ENCODE results near the gene SYTL5.

Gene SYTL5

DNA sequence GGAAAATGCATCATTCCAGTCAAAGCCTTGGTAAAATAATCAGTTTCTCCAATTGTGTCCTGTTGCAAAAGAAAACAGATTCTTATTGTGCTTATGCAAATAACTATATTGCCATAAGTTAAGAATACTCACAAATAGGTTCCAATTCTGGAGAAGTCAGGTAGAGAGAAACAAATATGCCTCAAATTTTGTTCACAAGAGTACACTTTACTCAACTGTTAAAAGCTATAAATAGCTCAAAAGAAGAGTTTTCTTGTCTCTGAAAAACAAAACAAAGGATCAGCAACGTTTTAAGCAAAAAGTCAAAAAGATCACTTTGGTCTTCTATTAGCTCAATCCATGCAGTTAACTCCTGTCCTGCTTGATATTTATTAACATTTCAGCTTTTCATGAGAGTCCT, 21.9 kb downstream of the SYTL5 start:
- DNase-seq (ENCODE audit: low spot score), result no peak

DNA sequence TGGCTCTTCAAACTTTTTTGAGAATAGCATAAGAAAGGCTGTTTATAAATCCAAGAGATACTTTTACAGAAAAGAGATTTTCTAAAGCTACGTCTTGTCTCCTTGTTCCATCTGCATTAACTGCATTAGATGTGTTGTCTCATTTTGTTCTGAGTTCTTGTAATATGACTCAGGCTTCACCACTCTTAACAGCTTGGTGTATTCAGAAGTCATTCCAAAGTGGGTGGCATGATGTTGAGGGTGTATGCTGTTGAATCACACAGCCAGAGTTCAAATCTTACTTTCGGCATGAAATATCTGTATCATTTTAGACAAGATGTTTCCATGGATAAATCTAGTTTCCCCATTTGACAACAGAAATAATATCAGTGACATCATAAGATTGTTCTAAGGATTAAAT, 30.1 kb downstream of the SYTL5 start:
- DNase-seq (ENCODE audit: low spot score), result no peak

GRCh38 chrX:38038501-38038900, 32.1 kb downstream of the SYTL5 start:
- no peak for DNase-seq (ENCODE audit: low spot score)

GRCh38 chrX:38041237-38041636, 34.9 kb downstream of the SYTL5 start:
- DNase-seq (ENCODE audit: low spot score), result no peak

- DNase-seq (ENCODE audit: low spot score), result no peak
Observed at GRCh38 chrX:38044701-38045100, 38.3 kb downstream of the SYTL5 start.

GRCh38 chrX:38045538-38046096, 39.3 kb downstream of the SYTL5 start:
- no peak for DNase-seq (ENCODE audit: low spot score)

DNA sequence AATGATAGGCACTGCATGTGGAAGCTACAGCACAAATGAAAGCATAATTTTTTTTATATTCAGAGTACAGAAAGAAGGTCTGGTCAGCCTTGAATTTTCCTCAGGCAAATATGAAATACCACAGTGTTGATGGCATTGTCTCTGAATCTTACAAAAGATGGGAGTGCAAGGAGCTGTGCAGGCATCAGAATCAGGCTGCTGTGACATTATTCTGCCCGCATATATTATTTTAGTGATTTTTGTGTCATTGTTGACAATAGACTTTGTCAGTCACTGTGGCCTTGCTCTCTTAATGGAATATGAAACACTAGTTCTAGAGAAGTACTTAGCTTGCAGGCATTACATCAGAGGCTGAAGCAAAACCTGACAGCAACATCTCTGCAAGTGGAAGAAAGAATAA, 42.5 kb downstream of the SYTL5 start:
- no peak for DNase-seq (ENCODE audit: low spot score)

GRCh38 chrX:38050806-38051205, 44.5 kb downstream of the SYTL5 start:
- DNase-seq (ENCODE audit: low spot score), result no peak

DNA sequence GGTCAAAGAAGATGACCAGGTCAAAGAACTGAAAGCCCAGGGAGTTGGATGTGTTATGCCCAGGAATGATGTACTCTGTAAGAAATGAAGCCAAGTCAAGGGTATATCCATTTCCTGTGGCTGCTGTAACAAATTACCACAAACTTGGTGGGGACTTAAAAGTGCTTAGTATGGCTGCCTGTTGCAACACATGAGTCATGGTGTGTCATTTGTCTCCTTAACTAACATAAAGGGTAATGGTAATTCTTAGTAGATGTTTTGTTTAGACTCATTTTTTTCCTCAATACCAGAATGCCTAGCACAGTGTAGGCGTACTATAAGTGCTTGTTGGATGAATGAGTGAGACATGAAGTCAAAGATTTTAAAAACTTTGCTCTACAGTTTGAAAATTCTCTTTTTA, 45.7 kb downstream of the SYTL5 start:
- DNase-seq (ENCODE audit: low spot score), result peak; percentile 15

- peak; percentile 9 for DNase-seq (ENCODE audit: low spot score)
Observed at GRCh38 chrX:38055170-38055847, 49.0 kb downstream of the SYTL5 start.

DNA sequence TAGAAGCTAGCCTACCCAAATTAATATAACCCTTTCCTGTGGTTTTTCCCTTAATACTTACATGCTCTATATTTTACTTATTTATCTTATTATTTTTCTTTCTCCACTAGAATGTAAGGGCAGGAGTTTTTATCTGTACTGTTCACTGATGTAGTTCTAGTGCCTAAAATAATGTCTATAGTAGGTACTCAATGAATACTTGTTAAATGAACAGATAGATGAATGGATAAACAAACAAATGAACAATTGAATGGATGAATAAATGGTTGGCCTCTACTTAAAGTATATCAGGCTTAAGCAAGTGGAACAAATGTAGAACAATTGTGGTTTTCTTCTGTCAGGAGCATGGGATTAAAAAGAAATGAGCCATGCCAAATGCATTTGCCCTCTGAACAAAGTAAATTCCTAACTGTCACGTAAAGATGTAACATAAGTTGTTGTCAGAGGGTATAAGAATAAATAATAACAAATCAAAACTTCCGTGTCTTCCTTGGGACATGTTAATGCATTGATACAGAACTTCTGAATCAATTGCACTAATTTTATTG, 54.1 kb downstream of the SYTL5 start:
- no peak for DNase-seq (ENCODE audit: low spot score)

- no peak for DNase-seq (ENCODE audit: low spot score)
Observed at GRCh38 chrX:38061335-38061734, 55.0 kb downstream of the SYTL5 start.

- no peak for DNase-seq (ENCODE audit: low spot score)
Observed at GRCh38 chrX:38066934-38067333, 60.6 kb downstream of the SYTL5 start.

- DNase-seq (ENCODE audit: low spot score), result no peak
Observed at GRCh38 chrX:38069273-38069672, 62.9 kb downstream of the SYTL5 start.

DNA sequence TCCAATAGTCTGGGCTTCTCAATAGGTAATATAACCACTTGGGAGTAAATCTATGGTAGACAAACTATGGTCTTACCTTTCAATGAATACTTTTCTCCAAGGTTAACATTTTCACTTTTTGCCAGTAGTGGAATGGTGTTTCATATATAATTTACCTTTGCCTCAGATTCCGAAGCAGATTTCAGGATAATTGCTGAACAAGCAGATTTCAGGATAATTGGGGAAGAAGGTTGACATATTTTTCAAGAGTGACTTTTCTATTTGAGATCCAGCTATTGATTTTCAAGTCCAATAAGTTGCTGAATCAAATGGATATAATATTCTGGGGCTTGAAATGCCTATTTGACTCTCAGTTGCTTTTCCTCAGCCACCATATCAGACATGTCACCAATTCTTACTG, 63.6 kb downstream of the SYTL5 start:
- no peak for DNase-seq (ENCODE audit: low spot score)

DNA sequence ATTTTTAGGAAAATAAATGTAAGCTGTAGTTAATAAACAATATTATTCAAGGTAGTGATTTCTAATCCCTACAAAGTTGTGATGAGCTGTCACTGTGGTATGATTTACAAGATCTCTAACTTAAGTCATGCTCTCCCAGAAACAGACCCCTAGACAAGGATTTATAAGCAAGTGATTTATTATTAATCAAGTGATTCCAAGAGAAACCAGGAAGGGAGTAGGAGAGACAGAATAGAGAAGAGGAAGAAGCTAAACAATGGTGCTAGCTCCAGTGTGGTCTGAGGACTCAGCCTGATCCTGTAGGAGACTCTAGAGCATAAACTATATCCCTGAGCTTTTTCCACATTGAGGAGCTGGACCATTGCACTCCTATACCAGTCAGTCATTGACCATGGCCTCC, 73.1 kb downstream of the SYTL5 start:
- DNase-seq (ENCODE audit: low spot score), result no peak

- no peak for DNase-seq (ENCODE audit: low spot score)
Observed at GRCh38 chrX:38080808-38081207, 74.5 kb downstream of the SYTL5 start.

DNA sequence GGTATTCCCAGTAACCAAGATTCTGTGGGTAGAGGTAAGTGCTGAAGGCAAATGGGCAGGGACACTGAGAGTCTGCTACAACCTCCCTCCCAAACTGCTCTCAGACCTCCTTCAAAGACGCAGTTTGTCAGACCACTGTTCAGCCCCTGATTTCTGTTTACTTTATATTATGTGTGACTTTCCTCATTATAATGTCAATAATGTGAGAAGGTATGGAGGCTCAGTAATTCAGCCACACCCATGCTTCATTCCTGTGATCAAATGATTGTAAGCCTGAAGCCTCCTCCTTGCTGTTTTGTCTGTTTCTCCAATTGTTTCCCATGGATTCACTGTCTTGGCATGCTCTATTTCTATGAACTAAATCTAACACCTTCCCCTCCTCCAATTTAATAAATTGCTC, 75.6 kb downstream of the SYTL5 start:
- DNase-seq (ENCODE audit: low spot score), result no peak

- no peak for DNase-seq (ENCODE audit: low spot score)
Observed at GRCh38 chrX:38082309-38082708, 76.0 kb downstream of the SYTL5 start.

DNA sequence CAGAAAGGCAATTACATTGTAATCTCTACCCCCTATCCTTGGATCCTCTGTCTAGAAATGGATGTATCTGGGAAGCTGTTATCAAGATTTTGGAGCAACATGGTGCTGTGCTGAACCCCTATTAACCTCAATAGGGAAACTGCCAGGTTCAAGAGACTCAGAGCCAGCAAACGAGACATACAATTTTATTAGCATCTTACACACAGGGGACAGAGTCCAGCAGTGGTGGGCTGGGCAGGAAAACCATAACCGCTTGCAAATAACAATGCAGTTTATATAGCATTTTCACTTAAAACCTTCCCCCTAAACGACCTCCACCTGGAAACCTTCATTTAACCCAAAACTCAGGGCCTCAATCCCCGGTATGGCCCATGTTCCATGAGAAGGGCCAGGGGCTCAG, 79.5 kb downstream of the SYTL5 start:
- DNase-seq (ENCODE audit: low spot score), result no peak

- no peak for DNase-seq (ENCODE audit: low spot score)
Observed at GRCh38 chrX:38086451-38087215, 80.3 kb downstream of the SYTL5 start.

DNA sequence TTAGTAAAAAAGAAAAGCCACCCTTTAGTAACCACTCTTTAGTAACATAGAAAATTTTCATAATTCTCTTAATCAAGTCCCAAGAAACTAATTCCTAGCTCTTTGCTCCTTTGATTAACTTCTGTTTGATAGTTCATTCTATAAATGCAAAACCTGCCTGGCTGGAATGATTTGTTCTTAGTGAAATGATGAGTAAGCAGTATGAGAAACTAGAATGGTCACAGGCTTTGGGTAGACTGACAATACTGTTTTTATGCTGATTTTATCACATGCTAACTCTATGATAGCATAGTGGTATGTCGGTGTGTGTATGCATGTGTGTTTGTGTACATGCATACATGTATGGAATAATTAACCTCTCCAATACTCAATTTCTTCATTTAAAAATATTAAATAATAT, 81.2 kb downstream of the SYTL5 start:
- no peak for DNase-seq (ENCODE audit: low spot score)
